K562 (cell line): ENCODE measurements around the gene SLC4A1. TPM values are rescaled to one million over a fixed set of nuclear protein-coding genes. Genes with fewer than 3 reads are reported as not detected.
A peak's percentile ranks its signal among the peaks of the same experiment; 100 is the strongest.

Experiments
- ATAC-seq: fragments of 200-7000 bp; cut with Tn5 transposase; 3 replicates; pipeline ENCODE4 v1.9.1; 2020; ENCODE audit warnings: moderate library complexity
- BruUV-seq: library from RNA; stranded (reverse); fragments of 400-500 nt; replicated peaks from 2 replicates; lab custom pipeline; 2021; lab: Mats Ljungman, UMichigan
- CTCF ChIA-PET: fragments of 300-600 bp; formaldehyde crosslinking; extraction: SDS; loops from one replicate; lab custom pipeline; 2021; ENCODE audit warnings: low intra/inter-chr PET ratio; lab: Yijun Ruan, JAX
- POLR2A ChIA-PET: fragments of 300-600, 350-650 bp; sonication (Branson Sonifier 250); formaldehyde crosslinking; extraction: SDS; loops from one replicate; lab custom pipeline; 2021; ENCODE audit warnings: antibody characterized with exemption, inconsistent platforms; lab: Yijun Ruan, JAX
- DNase-seq, 4 experiments: peaks; one replicate each; pipeline versions ENCODE4 v3.0.0 to v3.0.0-alpha.2; 2011 to 2018; ENCODE audit warnings: low spot score in 3 of 4, mixed read lengths in 3 of 4; ENCODE audit errors: extremely low read depth in 1 of 4
- FAIRE-seq: peaks from 2 replicates; lab custom pipeline; 2011; peaks lifted over from hg19 to GRCh38; lab: Jason Lieb, UNC
- H2AFZ ChIP-seq: 2 replicates; pipeline ENCODE4 v1.6.0; 2011; ENCODE audit warnings: low read depth, low read length, control low read depth, inconsistent platforms
- H3K27ac ChIP-seq: fragments of 200-600 bp; 3 replicates; pipeline ENCODE4 v1.8.0; 2011; ENCODE audit warnings: low read depth, mild to moderate bottlenecking, control low read depth, inconsistent platforms, low read length, moderate library complexity, mixed read lengths; ENCODE audit errors: extremely low read depth
- H3K27me3 ChIP-seq, 2 experiments: fragments of 300-600 bp in 1 of 2; 2 replicates in 1 of 2; 3 replicates in 1 of 2; pipeline versions ENCODE4 v1.6.0 to v1.8.0; 2011; ENCODE audit warnings: inconsistent platforms in 2 of 2, low read length in 2 of 2, mild to moderate bottlenecking in 1 of 2, mixed read lengths in 1 of 2, moderate library complexity in 1 of 2; ENCODE audit not compliant: control insufficient read depth in 2 of 2, insufficient read depth in 2 of 2
- H3K36me3 ChIP-seq: fragments of 300-600 bp; 3 replicates; pipeline ENCODE4 v1.8.0; 2011; ENCODE audit warnings: mild to moderate bottlenecking, low read length, inconsistent platforms; ENCODE audit not compliant: control insufficient read depth, insufficient read depth
- H3K4me1 ChIP-seq, 2 experiments: fragments of 200-600 bp in 1 of 2; replicated peaks in 1 of 2; 2 replicates in 1 of 2; 3 replicates in 1 of 2; pipeline versions ENCODE4 v1.5.1 to v1.8.0; 2011; ENCODE audit warnings: inconsistent platforms in 2 of 2, low read length in 2 of 2, mild to moderate bottlenecking in 1 of 2, mixed read lengths in 1 of 2, moderate library complexity in 1 of 2; ENCODE audit not compliant: control insufficient read depth in 2 of 2, insufficient read depth in 2 of 2
- H3K4me2 ChIP-seq: 2 replicates; pipeline ENCODE4 v1.6.1; 2011; ENCODE audit warnings: low read length, control low read depth, inconsistent platforms, mixed read lengths; ENCODE audit not compliant: insufficient read depth
- H3K4me3 ChIP-seq: fragments of 200-600 bp; sonication (generic), shearing (Covaris generic); 2 replicates; pipeline ENCODE4 v1.5.1; 2016; ENCODE audit warnings: control low read depth, inconsistent platforms
- H3K79me2 ChIP-seq: fragments of 200-600 bp; 3 replicates; pipeline ENCODE4 v1.8.0; 2011; ENCODE audit warnings: low read length, inconsistent platforms; ENCODE audit not compliant: control insufficient read depth, insufficient read depth
- H3K9ac ChIP-seq, 2 experiments: 2 replicates each; pipeline versions ENCODE4 v1.6.0 to v1.6.1; 2011; ENCODE audit warnings: low read depth in 2 of 2, low read length in 2 of 2, control low read depth in 1 of 2, inconsistent platforms in 1 of 2, mild to moderate bottlenecking in 1 of 2, mixed read lengths in 1 of 2; ENCODE audit not compliant: insufficient read depth in 1 of 2
- H3K9me1 ChIP-seq: one replicate; pipeline ENCODE4 v1.6.0; 2011; ENCODE audit warnings: inconsistent platforms, mild to moderate bottlenecking, low read length, moderate library complexity; ENCODE audit not compliant: control insufficient read depth, insufficient read depth
- H3K9me3 ChIP-seq: replicated peaks from 2 replicates; pipeline ENCODE4 v1.5.1; 2011; ENCODE audit warnings: low read depth, low read length, inconsistent platforms; ENCODE audit not compliant: control insufficient read depth, insufficient read depth
- H4K20me1 ChIP-seq: replicated peaks from 2 replicates; pipeline ENCODE4 v1.6.1; 2011; ENCODE audit warnings: low read length, inconsistent platforms, mixed read lengths; ENCODE audit not compliant: control insufficient read depth, insufficient read depth
- DACH1 ChIP-seq: fragments of 450-650 bp; IDR thresholded peaks from 2 replicates; pipeline ENCODE4 v1.6.1; 2018; ENCODE audit not compliant: partially characterized antibody
- PRDM10 ChIP-seq: fragments of 450-650 bp; IDR thresholded peaks from 2 replicates; pipeline ENCODE4 v1.6.1; 2018; ENCODE audit not compliant: partially characterized antibody
- SPI1 ChIP-seq: IDR thresholded peaks from 2 replicates; pipeline ENCODE4 v1.6.1; 2011; ENCODE audit warnings: low read depth, low read length, control low read depth, borderline replicate concordance
- WGBS: fragments of 100-300 bp; shearing (Covaris generic); methylation state at CpG from one replicate; pipeline ENCODE4 v1.1.6; 2016; ENCODE audit warnings: low coverage, mixed read lengths; ENCODE audit not compliant: insufficient coverage; ENCODE audit errors: missing lambda C conversion rate; 5-methylcytosine and 5-hydroxymethylcytosine counted together
- in situ Hi-C: fragments of 300-500 bp; cut with MboI; formaldehyde crosslinking; loops from 4 replicates; pipeline ENCODE4 v1.15.0; 2018; ENCODE audit warnings: inconsistent platforms, mixed read lengths
- intact Hi-C: fragments of 100-400 bp; cut with micrococcal nuclease; formaldehyde crosslinking; loops from 2 replicates; pipeline ENCODE4 v1.14.2; 2022
- polyA plus RNA-seq, 8 experiments: library from polyadenylated mRNA; depleted of rRNA in 4 of 8; stranded (reverse) in 5 of 8; unstranded in 3 of 8; fragments of >200 nt; fragmentation: Nextera tagmentation in 2 of 8; fragmentation: Illumina TruSeq in 1 of 8; extraction: Ambion mirVana in 2 of 8; extraction: Trizol in 1 of 8; gene quantifications; 2 replicates each; pipeline versions ENCODE4 v1.2.1 to v1.2.3, GENCODE V29; 2011 to 2014; ENCODE audit warnings: inconsistent platforms in 1 of 8, missing spikeins in 1 of 8
- total RNA-seq, 7 experiments: library from RNA; depleted of rRNA in 6 of 7; stranded (reverse); fragments of >200 nt in 6 of 7; fragmentation: Illumina TruSeq in 2 of 7; extraction: Trizol in 2 of 7; gene quantifications; 2 replicates each; pipeline versions ENCODE4 v1.2.1 to v1.2.3, GENCODE V29; 2011 to 2021; ENCODE audit warnings: low replicate concordance in 1 of 7

SLC4A1 gene
- total and polyA plus RNA-seq, 9 of the 15 experiments (the other 6 are each of a cell fraction or from before 2014, with no cell fraction given) = 0.14 to 1.00 (median 0.53) TPM

- 52% methylated on average over 9 of the region's 9 CpGs for WGBS
- Histone ChIP-seq H3K4me1 (peaks cover 17 to 22% of the 10 kb centered on the region in 2 experiments), H3K27me3 (no peaks in the 10 kb centered on the region), H2AFZ (no peak overlapping the region), H3K79me2 (no peaks in the 10 kb centered on the region), H3K4me3 (no peak overlapping the region), H3K36me3 (no peaks in the 10 kb centered on the region), H3K9me1 (no peaks in the 10 kb centered on the region), H3K9ac (no peak overlapping the region), H3K4me2 (no peak overlapping the region), H3K9me3 (no peaks in the 10 kb centered on the region), H4K20me1 (no peaks in the 10 kb centered on the region), H3K27ac (no peak overlapping the region)
- in situ Hi-C loops (no loop called here), intact Hi-C loops (no loop called here)
- POLR2A ChIA-PET = interaction anchor here (0.7 kb wide), 1 partner anchor 77 kb away, joined by 4 read pairs; no protein-coding TSS in a partner anchor
- no peak for DNase-seq
- no peak for FAIRE-seq
- no peak for ATAC-seq
- no TSS peak for BruUV-seq
- TF ChIP-seq SPI1 (no peak), PRDM10 (peak; percentile 52), DACH1 (no peak)
- CTCF ChIA-PET = no interaction called here
Observed at GRCh38 chr17:44293509-44294226, 25.7 kb upstream of the SLC4A1 start.
